ENCODE data around the gene RERE.
"Not testable (repeated sequence)": the region's sequence is repeated elsewhere in the genome, so short reads cannot be mapped to it uniquely, and the experiment has no call there.

RERE gene

DNA sequence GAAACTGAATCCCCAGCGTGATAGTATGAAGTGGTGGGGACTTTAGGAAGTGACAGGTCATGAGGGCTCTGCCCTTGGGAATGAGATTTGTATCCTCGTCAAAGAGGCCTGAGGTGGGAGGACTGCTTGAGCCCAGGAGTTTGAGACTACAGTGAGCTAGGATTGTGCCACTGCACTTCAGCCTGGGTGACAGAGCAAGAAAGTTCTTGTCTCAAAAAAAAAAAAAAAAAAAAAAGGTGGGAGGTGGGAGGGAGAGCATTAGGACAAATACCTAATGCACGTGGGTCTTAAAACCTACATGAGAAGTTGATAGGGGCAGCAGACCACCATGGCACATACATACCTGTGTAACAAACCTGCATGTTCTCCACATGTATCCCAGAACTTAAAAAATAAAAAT, 24.0 kb upstream of the RERE start:
- DNase-seq: no peak

DNA sequence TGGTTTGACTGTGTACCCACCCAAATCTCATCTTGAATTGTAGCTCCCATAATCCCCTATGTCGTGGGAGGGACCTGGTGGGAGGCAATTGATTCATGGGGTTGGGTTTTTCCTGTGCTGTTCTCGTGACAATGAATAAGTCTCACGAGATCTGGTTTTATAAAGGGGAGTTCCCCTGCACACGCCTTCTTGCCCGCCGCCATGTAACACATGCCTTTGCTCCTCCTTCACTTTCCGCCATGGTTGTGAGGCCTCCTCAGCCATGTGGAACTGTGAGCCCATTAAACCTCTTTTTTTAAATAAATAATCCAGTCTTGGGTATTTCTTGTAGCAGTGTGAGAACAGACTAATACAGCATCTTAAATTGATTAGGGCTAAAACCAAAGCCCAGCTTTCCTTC, 22.6 kb upstream of the RERE start:
- no peak for DNase-seq

DNA sequence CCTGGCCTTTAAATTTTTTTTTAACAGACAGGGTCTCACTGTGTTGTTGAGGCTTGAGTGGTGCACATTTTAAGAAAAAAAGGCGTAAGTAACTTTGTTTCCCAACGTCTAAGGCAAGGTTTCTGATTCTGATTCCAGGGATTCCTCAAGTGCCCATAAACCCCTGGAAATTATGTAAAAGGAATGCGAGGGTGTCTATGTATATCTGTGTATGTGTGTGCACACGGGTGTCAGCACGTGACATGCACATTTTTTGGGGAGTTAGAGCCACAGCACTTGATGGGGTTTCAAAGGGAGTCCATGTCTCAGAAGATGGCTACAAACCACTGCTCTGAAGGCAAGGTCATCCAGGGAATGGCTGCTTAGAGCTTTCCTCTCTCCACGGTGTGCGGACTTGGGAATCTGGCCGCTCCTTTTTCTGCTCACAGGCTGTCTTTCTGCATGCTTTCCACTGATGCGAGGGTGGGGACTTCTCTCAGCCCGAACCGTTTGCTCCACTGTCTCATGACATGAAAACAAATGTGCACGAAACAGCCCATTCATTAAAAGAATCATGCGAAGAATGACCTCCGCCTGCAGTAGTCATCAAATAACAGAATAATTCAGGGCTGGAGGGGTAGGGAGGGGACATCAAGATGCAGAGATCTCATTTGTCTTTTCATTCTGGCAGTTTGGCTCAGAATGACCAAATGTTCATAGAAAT, 18.7 kb upstream of the RERE start:
- DNase-seq: no peak

DNA sequence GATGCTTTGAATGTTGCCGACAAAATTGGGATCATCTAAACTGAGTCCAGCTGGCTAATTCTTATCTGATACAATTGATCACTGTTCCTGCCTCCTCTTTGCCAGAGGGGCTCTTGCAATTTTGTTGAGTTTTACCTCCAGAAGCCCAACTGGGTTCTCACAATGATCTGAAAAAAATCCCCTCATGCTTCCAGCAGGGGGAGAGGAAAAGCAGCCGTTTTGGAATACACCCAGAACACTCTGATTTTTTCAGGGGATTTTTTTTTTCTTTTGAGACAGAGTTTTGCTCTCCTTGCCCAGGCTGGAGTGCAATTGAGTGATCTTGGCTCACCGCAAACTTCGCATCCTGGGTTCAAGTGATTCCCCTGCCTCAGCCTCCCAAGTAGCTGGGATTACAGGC, 13.9 kb upstream of the RERE start:
- no peak for DNase-seq

DNA sequence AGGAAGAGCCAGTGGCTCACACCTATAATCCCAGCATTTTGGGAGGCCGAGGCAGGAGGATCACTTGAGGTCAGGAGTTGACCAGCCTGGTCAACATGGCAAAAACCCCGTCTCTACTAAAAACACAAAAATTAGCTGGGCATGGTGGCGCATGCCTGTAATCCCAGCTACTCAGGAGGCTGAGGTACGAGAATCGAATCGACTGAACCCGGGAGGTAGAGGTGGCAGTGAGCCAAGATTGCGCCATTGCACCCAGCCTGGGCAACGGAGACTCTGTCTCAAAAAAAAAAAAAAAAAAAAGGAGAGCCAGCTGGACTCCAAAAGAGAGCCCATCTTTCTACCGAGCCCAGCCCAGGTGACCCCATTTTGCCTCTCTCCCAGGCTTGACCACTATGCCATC, 13.3 kb upstream of the RERE start:
- not testable (repeated sequence) for DNase-seq

DNA sequence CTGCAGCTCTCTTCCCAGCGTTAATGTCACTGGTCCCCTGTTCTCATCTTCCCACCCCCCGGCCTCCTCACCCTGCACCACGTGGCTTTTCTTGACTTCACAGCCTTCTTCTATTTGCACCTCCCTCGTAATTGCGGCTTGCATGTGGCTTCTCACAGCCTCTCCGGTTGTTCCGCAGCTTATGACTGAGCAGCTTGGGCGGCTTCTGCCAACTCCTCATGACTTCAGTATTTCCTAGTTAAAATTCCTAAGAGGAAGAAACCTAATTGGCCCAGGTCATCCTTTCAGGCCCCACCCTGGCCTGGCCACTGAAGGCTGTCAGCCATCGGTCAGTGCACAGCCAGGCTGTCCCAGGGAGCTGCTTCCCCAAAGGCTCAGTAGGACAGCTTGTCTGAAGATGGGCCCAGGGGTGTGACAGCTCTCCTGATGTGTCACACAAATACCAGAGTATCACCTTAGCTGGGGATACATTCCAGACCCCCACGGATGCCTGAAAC, 8.6 kb upstream of the RERE start:
- DNase-seq: no peak

DNA sequence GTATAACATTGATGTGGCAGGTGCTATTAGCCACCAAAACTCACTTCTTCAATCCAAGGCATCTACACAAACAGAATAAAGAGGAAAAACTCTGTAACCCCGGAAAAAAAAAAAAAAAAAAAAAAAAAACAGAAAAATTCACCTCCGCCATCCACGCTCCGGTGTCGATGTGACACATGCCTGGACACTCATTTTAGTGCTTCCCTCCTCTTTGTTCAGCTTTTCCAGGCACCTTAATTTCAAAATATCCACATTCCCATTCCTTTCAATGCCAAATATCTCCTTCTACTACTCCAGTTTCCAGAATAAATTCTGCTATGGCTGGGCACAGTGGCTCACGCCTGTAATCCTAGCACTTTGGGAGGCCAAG, 5.8 kb upstream of the RERE start:
- DNase-seq: no peak

DNA sequence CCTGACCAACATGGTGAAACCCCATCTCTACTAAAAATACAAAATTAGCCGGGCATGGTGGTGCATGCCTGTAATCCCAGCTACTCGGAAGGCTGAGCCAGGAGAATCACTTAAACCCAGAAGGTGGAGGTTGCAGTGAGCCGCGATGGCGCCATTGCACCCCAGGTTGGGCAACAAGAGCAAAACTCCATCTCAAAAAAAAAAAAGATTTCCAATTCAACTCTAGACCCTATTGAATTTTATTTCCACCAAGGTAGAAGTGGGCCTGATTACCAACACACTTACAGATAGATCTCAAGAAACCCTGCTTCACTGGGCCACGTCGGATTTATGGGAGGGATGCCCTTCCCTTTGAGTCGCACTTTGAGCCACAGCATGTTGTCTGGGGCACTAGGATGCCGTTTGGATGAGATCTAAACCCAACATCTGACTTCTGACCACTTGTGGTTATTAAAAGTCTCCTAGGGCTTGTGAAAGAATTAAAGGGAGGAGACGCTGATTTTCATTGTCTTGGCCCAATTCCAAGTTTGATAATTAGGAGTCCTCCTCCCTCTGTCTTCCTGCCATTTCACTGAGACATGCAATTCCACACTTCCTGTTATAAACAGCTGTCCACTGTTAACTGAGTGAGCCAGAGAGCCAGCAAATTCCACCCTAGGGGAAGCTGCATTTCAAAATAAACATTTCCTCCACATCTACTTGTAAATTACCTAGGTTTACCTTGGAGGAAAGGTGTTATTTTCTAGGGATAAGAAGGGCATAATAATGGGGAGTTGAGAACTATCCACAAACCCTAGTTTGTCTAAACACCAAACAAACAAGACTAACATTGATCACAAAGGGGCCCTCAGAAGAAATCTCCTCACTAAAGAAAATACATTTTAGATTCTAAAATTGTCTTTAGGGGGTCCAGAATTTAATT, 5.2 kb upstream of the RERE start:
- peak; percentile 46 to 65 for DNase-seq

DNA sequence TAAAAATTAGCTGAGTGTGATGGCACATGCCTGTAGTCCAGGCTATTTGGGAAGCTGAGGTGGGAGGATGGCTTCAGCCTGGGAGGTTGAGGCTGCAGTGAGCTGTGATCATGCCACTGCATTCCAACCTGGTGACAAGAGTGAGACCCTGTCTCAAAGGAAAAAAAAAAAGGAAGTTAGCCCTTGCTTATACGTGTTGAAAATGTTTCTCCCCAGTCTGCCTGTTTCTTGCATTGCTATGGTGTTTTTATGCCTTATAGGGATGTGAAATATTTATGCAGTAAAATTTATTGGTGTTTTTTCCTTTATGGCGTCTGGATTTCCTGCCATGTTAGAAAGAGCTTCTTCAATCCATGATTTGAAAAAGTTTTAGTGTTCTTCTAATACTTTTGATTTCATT, 3.6 kb upstream of the RERE start:
- no peak for DNase-seq

DNA sequence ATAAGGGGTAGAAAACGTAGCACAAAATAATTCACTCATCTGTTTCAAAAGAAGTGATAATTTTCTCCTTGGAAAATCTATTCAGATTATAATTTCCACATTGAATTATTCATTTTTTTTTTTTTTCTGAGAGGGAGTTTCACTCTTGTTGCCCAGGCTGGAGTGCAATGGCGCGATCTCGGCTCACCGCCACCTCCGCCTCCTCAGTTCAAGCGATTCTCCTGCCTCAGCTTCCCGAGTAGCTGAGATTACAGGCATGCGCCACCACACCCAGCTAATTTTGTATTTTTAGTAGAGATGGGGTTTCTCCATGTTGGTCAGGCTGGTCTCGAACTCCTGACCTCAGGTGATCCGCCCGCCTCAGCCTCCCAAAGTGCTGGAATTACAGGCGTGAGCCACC, 1.3 kb upstream of the RERE start:
- DNase-seq: not testable (repeated sequence)

DNA sequence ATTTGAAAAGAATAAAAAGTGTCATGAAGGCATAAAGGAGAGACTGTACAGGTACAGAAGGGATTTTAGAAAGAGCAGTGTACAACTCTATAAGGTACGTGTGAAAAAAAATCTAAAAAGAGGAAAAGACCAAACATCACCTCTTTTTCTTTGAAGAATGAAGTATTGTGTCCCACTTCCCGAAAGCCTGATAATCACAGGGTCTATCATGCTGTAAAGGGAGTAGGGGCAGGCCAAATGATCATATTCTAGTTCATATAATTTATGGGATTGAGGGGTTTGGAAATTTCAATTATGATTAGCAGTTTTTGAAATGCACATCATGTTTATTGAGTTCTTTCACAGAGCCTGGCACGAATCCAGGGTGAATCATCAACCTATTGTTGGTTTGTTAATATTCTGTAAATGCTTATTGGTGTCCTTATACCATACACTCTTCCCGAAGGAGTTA, 910 bp upstream of the RERE start:
- peak; percentile 15 to 20 for DNase-seq

DNA sequence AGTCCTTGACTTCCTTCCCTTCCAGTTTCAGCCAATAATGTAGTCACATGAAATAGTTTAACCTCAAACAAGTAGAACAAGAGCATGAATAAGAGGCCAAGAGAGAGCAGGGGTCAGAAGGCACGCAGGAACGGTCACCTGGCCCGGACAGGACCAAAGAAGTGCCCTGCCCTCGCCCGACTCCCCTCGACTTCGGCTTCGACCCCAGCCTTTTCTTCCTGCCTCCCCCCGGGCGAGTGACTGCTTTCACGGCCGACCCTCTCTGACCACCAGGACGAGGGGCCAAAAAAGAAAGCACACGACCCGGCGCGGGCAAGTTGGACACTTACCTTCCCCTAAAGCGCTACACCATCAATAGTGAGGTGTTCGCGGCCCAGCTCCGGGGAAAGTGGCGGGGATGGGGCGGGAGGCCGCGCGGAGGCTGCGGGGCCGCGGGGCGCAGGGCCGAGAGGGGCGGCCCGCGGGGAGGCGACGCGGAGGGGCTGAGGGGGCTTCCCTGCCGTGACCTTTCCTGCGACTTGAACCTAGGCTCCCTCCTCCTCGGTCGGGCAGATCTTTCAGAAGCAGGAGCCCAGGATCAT, 519 bp downstream of the RERE start:
- DNase-seq: peak in 1 of 2 donors; percentile 13

DNA sequence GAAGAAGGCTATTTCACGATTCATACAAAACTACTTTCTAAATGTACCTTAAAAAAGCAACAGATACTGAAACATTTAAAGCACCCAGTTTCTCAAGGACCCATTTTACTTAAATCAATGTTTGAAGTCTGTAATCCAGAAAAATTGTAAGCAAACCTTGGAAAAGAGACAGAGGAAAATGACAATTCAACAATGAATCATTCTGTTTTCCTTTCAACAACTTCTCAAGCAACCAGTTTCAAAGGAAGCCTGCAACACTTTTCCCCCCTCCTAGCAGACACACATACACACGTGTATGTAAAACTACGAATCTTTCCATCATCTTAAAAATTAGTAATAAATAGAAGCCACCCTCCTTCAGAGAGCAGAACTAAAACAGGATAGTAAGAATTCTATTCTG, 1.2 kb downstream of the RERE start:
- no peak for DNase-seq

DNA sequence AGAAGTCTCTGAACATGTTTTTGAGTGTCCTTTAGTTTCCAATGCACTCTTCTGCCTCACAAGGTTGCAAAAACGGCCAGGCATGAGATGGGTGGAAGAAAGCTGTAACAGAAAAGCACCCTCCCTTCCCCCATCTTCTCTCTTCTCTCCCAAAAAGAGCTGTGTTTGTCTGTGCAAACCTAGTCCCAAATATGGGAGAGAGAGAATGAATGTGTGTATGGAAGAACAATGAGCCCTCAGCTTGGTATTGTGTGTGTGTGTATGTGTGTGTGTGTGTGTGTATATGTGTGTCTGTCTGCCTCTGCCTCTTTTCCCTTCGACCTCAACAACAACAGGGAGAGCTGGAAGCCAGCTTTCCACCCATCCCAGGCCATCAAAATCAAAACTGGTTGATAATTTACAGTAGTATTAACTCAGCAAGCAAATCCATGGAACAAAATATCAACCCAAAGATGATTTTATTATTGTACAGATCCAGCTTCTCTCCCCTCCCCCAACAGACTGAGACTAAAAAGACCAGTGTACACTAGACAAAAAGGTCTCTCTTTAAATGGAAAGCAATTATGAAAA, 1.8 kb downstream of the RERE start:
- no peak for DNase-seq

DNA sequence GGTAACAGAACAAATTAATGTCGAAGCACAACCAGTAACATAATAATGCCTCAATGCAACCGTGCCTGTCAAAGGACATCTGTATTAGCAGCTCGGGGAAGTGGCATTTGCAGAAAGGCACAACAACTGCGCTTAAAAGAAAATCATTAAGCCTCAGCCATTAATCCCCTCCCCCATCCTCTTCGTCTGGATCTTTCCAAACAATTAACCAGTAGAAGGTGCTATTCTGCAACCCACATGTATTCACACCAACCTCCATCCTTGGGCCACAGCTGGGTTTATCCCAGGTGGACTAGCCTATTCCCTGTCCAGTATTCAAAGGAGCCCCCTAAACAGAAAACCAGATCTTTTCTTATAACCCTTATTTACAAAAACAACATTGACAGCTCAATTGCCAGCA, 2.6 kb downstream of the RERE start:
- DNase-seq: no peak

DNA sequence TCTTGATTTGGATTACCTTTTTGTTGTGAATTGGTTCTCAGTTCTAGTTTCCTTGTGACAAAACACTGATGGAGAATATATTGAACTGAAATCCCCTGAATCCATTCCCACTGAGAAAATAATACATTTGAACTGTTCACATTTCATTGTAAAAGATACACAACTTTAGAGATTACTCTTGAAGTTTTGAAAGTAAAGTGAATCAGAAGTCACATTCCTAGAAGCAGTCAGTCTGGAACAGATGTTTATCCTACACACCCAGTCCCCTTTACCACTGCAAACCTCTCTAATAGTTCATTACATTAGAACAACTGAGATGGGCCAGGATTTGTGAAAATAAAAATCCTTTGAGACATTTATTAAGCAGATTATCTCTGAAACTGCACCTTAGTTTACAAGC, 3.4 kb downstream of the RERE start:
- DNase-seq: no peak

DNA sequence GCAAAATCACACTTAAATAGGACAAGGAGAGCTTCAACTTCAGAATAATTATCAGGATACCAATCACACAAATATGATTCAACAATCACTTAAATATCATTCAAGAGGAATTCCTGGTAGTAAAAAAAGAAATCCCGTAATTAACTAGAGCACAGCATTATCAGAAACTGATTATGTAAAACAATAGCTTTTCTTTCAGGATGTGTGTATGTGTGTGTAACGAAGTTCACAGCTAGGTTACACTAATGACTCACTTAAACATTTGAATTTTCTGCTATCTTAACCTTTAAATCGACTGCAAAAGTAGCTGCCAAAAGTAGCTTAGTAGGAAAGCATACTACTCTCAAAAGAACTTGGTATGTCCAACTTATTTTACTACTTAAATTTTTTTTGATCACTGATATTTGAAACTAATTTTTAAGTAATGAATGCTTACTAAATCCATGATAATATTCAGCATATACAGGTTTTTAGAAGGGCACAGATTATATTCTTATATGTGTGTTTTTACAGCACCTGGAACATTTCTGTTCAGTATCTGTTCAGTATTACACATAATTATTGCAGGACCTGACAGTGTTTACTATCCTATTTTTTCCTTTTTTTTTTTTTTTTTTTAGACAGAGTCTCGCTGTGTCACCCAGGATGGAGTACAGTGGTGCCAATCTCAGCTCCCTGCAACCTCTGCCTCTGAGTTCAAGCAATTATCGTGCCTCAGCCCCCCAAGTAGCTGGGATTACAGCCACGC, 4.2 kb downstream of the RERE start:
- no peak for DNase-seq

DNA sequence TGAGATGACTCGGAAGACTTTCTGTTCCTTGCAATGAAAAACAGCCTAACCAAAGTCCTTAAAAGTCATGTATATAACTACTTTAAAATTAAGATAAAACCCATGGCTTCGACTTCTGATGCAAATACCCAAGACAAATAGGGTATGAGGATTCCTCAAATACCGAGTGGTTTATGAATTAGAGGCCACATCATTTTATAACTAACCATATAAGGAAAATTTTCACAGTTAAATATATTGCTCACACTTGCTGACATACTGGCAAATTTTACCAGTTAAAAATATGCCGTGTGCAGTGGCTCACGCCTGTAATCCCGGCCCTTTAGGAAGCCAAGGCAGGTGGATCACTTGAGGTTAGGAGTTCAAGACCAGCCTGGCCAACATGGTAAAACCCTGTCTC, 5.4 kb downstream of the RERE start:
- DNase-seq: no peak

DNA sequence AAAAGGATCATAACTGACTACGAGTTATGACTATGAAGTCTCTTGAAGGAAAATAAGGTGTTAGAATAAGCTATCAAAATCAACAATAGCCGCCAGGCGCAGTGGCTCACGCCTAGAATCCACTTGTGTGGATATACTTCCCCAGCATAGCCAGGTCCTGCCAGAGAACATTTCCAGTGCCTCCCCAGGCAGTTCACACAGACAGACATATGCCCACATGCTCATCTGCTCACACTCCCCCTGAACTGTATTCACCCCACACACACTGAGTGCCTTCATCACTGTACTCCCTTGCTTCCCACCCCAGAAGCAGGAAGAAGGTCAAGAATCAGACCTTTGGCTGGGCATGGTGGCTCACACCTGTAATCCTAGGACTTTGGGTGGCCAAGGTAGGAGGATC, 6.5 kb downstream of the RERE start:
- DNase-seq: no peak

DNA sequence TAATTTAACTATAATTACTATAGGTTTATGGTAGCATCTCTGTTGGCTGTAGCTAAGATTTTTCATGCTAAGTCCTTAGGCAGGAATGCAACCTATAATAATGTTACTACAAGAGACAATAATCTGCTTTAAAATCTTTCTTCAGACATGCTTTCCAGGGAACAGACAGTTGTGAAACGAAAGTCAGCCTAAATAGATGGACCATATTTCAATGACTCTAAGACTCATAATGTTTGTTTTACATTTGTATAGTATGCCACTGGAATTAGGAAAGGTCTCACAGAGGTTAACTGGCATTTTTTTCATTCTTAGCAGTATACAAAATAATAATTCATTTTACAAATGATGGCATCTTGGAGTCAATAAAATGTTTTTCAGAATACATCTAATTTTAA, 8.1 kb downstream of the RERE start:
- no peak for DNase-seq

DNA sequence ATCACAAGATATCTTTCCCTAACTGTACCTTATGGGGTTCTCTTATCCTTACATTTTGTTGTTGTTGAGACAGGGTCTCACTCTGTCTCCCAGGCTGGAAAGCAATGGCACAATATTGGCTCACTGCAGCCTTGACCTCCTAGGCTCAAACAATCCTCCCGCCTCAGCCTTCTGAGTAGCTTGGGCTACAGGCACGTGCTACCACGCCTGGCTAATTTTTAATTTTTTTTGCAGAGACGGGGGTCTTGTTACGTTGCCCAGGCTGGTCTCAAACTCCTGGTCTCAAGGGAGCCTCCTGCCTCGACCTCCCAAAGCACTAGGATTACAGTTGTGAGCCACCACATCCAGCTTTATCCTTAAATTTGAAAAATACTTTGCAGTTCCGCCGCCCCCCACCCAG, 10.4 kb downstream of the RERE start:
- no peak for DNase-seq

DNA sequence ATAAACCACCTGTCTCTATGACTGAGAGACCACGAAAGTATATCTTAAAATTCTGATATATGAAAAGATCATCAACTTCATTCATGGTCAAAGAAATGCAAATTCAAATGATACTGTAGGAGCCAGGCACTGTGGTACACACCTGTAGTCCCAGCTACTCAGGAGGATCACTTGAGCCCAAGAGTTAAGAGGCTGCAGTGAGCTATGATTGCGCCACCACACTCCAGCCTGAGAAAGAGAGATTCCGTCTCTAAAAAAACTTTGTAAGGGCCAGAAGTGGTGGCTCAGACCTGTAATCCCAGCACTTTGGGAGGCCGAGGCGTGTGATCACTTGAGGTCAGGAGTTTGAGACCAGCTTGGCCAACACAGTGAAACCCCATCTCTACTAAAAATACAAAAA, 17.0 kb downstream of the RERE start:
- no peak for DNase-seq

DNA sequence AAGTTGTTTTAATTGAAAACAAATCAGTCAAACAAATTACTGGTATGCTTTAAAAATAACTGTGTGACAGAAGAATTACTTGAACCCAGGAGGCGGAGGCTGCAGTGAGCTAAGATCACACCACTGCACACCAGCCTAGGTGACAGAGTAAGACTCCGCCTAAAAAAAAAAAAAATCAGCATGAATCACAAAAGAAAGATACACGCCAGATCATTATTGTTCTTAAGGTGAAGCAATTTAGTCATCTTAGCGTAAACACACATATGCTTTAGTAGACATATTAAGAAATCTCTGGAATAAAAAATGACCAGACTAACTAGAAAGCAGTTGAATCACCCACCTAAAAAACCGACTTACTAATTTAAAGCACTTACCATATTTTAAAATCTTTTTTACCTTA, 20.2 kb downstream of the RERE start:
- DNase-seq: no peak

All from inflammatory macrophage (primary cell).